HepG2 (cell line): ENCODE results near the gene CCDC97. TPM values are rescaled to one million over a fixed set of nuclear protein-coding genes. Genes with fewer than 3 reads are reported as not detected.
A peak's percentile ranks its signal among the peaks of the same experiment; 100 is the strongest.

ENCODE experiments used
- ETV6 ChIP-seq: sonication (generic); formaldehyde crosslinking; conservative IDR thresholded peaks from 2 replicates; pipeline ENCODE4 v1.4.0; 2020; ENCODE audit warnings: missing genetic modification reagents
- GABPB1 ChIP-seq: IDR thresholded peaks from 2 replicates; pipeline ENCODE4 v1.6.1; 2016; ENCODE audit warnings: mild to moderate bottlenecking, missing genetic modification reagents, moderate library complexity, missing compliant biosample characterization
- HNF4A ChIP-seq: sonication (generic); formaldehyde crosslinking; IDR thresholded peaks from 2 replicates; pipeline ENCODE4 v1.4.0; 2020; ENCODE audit warnings: missing genetic modification reagents
- HOXA3 ChIP-seq: sonication (generic); formaldehyde crosslinking; IDR thresholded peaks from 2 replicates; pipeline ENCODE4 v1.5.0; 2020; ENCODE audit warnings: missing genetic modification reagents
- JARID2 ChIP-seq: sonication (generic); formaldehyde crosslinking; IDR thresholded peaks from 2 replicates; pipeline ENCODE4 v1.8.1; 2023; ENCODE audit warnings: missing genetic modification reagents, inconsistent platforms; ENCODE audit not compliant: insufficient replicate concordance
- PLRG1 ChIP-seq: fragments of 450-650 bp; conservative IDR thresholded peaks from 2 replicates; pipeline ENCODE4 v1.6.1; 2016
- SOX6 ChIP-seq, 2 experiments: fragments of 450-650 bp in 1 of 2; sonication (generic) in 1 of 2; formaldehyde crosslinking in 1 of 2; IDR thresholded peaks; 2 replicates each; pipeline versions ENCODE4 v1.4.0 to v1.6.1; 2017 to 2020; ENCODE audit warnings: antibody characterized with exemption in 1 of 2, mild to moderate bottlenecking in 1 of 2, missing genetic modification reagents in 1 of 2
- TCF7 ChIP-seq: sonication (generic); IDR thresholded peaks from 2 replicates; pipeline ENCODE4 v1.6.1; 2016; ENCODE audit warnings: antibody characterized with exemption, low read depth
- ZBTB7B ChIP-seq: sonication (generic); formaldehyde crosslinking; IDR thresholded peaks from 2 replicates; pipeline ENCODE4 v1.4.0; 2020; ENCODE audit warnings: missing genetic modification reagents
- ZNF260 ChIP-seq: sonication (generic); formaldehyde crosslinking; IDR thresholded peaks from 2 replicates; pipeline ENCODE4 v1.4.0; 2020; ENCODE audit warnings: missing genetic modification reagents, low read depth, mild to moderate bottlenecking, borderline replicate concordance
- ZNF3 ChIP-seq: IDR thresholded peaks from 2 replicates; pipeline ENCODE4 v1.7.0; 2017; ENCODE audit warnings: inconsistent platforms
- ZNF367 ChIP-seq: sonication (generic); formaldehyde crosslinking; IDR thresholded peaks from 2 replicates; pipeline ENCODE4 v1.4.0; 2020; ENCODE audit warnings: missing genetic modification reagents, borderline replicate concordance
- ZNF563 ChIP-seq: sonication (generic); formaldehyde crosslinking; IDR thresholded peaks from 2 replicates; pipeline ENCODE4 v1.8.0; 2022; ENCODE audit warnings: mild to moderate bottlenecking, moderate library complexity, missing genetic modification reagents
- ZNF747 ChIP-seq: sonication (generic); formaldehyde crosslinking; IDR thresholded peaks from 2 replicates; pipeline ENCODE4 v1.8.1; 2023; ENCODE audit warnings: missing genetic modification reagents, mild to moderate bottlenecking, borderline replicate concordance
- ZNF891 ChIP-seq: sonication (generic); formaldehyde crosslinking; IDR thresholded peaks from 2 replicates; pipeline ENCODE4 v1.5.0; 2020; ENCODE audit warnings: mild to moderate bottlenecking, missing genetic modification reagents
- polyA plus RNA-seq, 8 experiments: library from polyadenylated mRNA; depleted of rRNA in 3 of 8; stranded (reverse) in 7 of 8; unstranded in 1 of 8; fragments of >200 nt; fragmentation: Illumina TruSeq in 4 of 8; extraction: Trizol in 4 of 8; gene quantifications; 2 replicates each; pipeline versions ENCODE4 v1.2.1 to v1.2.3, GENCODE V29; 2011 to 2016; ENCODE audit warnings: low read depth in 4 of 8, missing spikeins in 1 of 8, mixed read lengths in 1 of 8; ENCODE audit not compliant: insufficient read depth in 1 of 8
- total RNA-seq, 5 experiments: library from RNA; depleted of rRNA; stranded (reverse); fragments of >200 nt; fragmentation: Illumina TruSeq; extraction: Trizol; gene quantifications; 2 replicates each; pipeline ENCODE4 v1.2.3, GENCODE V29; 2016; ENCODE audit warnings: low read depth in 1 of 5
- TF ChIP-seq, protein P1 (sequence below): sonication (generic); formaldehyde crosslinking; conservative IDR thresholded peaks from 2 replicates; pipeline ENCODE4 v1.5.0; 2020; ENCODE audit warnings: missing genetic modification reagents
- TF ChIP-seq, protein P2 (sequence below): sonication (generic); formaldehyde crosslinking; IDR thresholded peaks from 2 replicates; pipeline ENCODE4 v1.4.0; 2020; ENCODE audit warnings: missing genetic modification reagents
- TF ChIP-seq, protein P3 (sequence below): sonication (generic); formaldehyde crosslinking; IDR thresholded peaks from 2 replicates; pipeline ENCODE4 v1.8.1; 2022; ENCODE audit warnings: low read depth, mild to moderate bottlenecking, missing genetic modification reagents
- TF ChIP-seq, protein P4 (sequence below): conservative IDR thresholded peaks from 2 replicates; pipeline ENCODE4 v1.6.1; 2018; ENCODE audit warnings: missing genetic modification reagents
- TF ChIP-seq, protein P5 (sequence below): sonication (generic); formaldehyde crosslinking; IDR thresholded peaks from 2 replicates; pipeline ENCODE4 v1.4.0; 2020; ENCODE audit warnings: mild to moderate bottlenecking, missing genetic modification reagents, borderline replicate concordance

The CCDC97 gene
- total and polyA plus RNA-seq, 2 of the 13 experiments (the other 11 are each of a cell fraction or from before 2014, with no cell fraction given), result 6.2 to 7.3 TPM

DNA sequence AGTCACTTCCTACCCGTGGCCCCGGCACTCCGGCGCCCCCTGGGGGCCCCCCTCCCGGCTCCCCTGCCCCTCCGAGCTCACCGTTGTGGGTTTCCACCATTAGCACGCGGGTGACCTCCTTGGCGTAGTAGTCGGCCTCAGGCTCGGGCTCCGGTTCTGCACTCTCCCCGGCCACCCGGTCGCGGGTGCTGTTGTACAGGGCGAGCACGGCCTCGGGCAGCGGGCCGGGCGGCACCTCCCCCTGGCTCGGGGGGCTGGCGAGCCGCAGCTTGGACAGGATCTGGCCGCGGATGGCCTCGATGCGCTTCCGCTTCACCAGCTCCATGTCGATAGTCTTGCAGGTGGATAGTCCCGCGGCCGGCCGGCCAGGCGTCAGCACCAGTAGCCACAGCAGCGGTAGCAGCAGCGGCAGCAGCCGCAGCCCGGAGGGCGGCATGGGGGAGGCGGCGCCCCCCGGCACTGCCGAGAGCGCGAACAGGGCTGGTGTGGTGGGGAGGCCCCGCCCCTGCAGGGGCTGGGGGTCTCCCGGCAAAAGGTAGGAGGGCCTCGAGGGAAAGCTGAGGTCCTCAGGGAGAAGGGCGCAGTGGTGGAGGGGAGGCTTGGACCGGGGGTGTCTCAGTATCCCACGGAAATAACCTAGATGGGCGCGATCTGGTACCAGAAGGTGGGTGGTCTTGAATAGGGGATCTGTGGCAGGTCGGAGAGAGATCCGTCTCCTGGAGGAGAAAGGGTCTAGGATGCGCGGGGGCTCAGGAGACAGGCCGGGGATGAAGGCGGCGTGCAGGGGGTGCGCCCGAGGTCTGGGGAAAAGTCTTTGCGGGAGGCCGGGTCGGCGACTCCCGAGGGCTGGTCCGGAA is 42.9 kb downstream of the CCDC97 start (continued):
- TF ChIP-seq PLRG1 (no peak), HOXA3 (CRISPR knock-in tag) (no peak), ZNF260 (CRISPR knock-in tag) (no peak), ZBTB7B (peak; percentile 72), ZNF3 (CRISPR knock-in tag) (0 out of 2 replicates have a peak, but pooled peaks have one; percentile 23), JARID2 (CRISPR knock-in tag) (no peak), ETV6 (CRISPR knock-in tag) (no peak), HNF4A (CRISPR knock-in tag) (no peak), SOX6 (IDR thresholded peaks at IDR 0.05) (no peak), SOX6 (CRISPR knock-in tag; IDR thresholded peaks at IDR 0.05) (no peak), ZNF367 (CRISPR knock-in tag) (no peak), GABPB1 (peak; percentile 73), ZNF891 (CRISPR knock-in tag) (no peak; the same call in 1 of the 2 replicates), ZNF747 (CRISPR knock-in tag) (no peak), TCF7 (no peak), ZNF563 (CRISPR knock-in tag) (peak; percentile 52)
- TF ChIP-seq, protein P1, sequence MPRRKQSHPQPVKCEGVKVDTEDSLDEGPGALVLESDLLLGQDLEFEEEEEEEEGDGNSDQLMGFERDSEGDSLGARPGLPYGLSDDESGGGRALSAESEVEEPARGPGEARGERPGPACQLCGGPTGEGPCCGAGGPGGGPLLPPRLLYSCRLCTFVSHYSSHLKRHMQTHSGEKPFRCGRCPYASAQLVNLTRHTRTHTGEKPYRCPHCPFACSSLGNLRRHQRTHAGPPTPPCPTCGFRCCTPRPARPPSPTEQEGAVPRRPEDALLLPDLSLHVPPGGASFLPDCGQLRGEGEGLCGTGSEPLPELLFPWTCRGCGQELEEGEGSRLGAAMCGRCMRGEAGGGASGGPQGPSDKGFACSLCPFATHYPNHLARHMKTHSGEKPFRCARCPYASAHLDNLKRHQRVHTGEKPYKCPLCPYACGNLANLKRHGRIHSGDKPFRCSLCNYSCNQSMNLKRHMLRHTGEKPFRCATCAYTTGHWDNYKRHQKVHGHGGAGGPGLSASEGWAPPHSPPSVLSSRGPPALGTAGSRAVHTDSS, result 0 out of 2 replicates have a peak, but pooled peaks have one; percentile 29
- TF ChIP-seq, protein P2, sequence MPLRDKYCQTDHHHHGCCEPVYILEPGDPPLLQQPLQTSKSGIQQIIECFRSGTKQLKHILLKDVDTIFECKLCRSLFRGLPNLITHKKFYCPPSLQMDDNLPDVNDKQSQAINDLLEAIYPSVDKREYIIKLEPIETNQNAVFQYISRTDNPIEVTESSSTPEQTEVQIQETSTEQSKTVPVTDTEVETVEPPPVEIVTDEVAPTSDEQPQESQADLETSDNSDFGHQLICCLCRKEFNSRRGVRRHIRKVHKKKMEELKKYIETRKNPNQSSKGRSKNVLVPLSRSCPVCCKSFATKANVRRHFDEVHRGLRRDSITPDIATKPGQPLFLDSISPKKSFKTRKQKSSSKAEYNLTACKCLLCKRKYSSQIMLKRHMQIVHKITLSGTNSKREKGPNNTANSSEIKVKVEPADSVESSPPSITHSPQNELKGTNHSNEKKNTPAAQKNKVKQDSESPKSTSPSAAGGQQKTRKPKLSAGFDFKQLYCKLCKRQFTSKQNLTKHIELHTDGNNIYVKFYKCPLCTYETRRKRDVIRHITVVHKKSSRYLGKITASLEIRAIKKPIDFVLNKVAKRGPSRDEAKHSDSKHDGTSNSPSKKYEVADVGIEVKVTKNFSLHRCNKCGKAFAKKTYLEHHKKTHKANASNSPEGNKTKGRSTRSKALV (CRISPR knock-in tag), result no peak
- TF ChIP-seq, protein P3, sequence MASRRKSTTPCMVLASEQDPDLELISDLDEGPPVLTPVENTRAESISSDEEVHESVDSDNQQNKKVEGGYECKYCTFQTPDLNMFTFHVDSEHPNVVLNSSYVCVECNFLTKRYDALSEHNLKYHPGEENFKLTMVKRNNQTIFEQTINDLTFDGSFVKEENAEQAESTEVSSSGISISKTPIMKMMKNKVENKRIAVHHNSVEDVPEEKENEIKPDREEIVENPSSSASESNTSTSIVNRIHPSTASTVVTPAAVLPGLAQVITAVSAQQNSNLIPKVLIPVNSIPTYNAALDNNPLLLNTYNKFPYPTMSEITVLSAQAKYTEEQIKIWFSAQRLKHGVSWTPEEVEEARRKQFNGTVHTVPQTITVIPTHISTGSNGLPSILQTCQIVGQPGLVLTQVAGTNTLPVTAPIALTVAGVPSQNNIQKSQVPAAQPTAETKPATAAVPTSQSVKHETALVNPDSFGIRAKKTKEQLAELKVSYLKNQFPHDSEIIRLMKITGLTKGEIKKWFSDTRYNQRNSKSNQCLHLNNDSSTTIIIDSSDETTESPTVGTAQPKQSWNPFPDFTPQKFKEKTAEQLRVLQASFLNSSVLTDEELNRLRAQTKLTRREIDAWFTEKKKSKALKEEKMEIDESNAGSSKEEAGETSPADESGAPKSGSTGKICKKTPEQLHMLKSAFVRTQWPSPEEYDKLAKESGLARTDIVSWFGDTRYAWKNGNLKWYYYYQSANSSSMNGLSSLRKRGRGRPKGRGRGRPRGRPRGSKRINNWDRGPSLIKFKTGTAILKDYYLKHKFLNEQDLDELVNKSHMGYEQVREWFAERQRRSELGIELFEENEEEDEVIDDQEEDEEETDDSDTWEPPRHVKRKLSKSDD (CRISPR knock-in tag), result no peak
- TF ChIP-seq, protein P4, sequence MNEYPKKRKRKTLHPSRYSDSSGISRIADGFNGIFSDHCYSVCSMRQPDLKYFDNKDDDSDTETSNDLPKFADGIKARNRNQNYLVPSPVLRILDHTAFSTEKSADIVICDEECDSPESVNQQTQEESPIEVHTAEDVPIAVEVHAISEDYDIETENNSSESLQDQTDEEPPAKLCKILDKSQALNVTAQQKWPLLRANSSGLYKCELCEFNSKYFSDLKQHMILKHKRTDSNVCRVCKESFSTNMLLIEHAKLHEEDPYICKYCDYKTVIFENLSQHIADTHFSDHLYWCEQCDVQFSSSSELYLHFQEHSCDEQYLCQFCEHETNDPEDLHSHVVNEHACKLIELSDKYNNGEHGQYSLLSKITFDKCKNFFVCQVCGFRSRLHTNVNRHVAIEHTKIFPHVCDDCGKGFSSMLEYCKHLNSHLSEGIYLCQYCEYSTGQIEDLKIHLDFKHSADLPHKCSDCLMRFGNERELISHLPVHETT (CRISPR knock-in tag), result peak; percentile 40; the same call in 1 of the 2 replicates
- TF ChIP-seq, protein P5, sequence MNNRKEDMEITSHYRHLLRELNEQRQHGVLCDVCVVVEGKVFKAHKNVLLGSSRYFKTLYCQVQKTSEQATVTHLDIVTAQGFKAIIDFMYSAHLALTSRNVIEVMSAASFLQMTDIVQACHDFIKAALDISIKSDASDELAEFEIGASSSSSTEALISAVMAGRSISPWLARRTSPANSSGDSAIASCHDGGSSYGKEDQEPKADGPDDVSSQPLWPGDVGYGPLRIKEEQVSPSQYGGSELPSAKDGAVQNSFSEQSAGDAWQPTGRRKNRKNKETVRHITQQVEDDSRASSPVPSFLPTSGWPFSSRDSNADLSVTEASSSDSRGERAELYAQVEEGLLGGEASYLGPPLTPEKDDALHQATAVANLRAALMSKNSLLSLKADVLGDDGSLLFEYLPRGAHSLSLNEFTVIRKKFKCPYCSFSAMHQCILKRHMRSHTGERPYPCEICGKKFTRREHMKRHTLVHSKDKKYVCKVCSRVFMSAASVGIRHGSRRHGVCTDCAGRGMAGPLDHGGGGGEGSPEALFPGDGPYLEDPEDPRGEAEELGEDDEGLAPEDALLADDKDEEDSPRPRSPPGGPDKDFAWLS (CRISPR knock-in tag), result no peak
